GM18520 (cell line): ENCODE measurements around the gene TNFRSF4.
"Not testable (repeated sequence)": the region's sequence is repeated elsewhere in the genome, so short reads cannot be mapped to it uniquely, and the experiment has no call there.

Experiments used
- ATAC-seq: cut with Tn5 transposase; IDR thresholded peaks from one replicate; pipeline ENCODE4 v1.9.1; 2021; ENCODE audit not compliant: unreplicated experiment

TNFRSF4 gene

DNA sequence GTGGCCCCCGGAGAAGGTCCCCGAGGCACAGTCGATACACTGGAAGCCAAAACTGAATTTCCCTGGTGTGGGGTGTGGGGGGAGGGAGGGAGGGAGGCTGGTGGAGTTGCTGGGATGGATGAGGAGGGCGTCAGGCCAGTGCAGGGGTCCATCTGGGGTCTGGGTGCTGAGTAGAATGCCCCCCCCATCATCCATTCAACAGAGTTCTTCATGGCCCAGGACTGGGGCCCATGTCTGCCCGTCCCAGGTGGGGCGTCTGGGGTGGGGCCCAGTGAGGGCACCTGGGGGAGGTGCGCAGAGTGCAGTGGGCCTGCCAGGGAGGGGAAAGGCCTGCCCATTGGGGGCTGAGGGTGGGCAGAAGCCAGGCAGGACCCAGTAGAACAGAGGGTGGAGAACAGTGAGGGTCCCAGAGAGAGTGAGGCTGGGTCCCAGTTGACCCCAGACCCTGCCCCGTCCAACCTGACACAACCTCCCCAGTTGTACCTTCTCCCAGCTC lies 9.5 kb downstream of the TNFRSF4 start:
- no peak for ATAC-seq

DNA sequence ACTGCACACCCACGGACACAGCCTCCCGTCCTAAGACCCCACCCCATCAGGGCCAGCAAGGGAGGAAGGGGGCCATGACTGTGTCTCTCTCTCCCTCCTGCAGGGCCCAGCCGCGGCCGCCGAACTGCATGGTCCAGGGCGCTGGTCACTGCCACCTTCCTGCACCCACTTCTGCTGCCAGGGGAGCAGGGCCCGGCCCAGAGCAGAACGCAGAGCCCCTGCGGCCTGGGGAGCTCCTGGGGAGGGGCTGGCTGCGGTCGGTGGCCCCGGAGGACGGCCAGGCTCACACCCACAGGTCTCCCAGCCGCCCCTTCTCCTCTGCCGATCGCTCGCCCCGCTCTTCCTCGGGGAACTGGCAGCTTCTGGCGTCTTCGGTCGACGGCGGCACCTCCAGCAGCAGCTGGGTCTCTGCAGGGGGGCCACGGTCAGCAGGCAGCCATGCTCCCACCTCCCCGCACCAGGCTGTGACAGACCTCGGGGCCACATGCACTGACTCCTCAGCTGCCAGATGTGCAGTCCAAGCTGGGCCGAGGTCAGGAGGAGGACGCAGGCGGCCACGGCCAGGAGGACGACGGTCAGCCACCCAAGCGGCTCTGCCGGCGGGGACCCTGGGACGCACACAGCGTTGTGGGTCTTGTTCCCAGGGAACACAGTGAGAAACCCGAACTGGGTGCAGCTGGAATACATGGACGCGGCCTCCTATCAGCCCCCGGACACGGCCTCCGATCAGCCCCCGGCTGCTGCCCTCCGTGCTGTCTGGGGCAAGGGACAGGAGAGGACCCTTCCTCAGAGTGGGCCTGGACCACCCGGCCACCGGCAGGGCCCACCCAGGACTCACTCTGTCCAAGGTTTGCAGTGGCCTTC lies 10.2 kb downstream of the TNFRSF4 start:
- no peak for ATAC-seq

DNA sequence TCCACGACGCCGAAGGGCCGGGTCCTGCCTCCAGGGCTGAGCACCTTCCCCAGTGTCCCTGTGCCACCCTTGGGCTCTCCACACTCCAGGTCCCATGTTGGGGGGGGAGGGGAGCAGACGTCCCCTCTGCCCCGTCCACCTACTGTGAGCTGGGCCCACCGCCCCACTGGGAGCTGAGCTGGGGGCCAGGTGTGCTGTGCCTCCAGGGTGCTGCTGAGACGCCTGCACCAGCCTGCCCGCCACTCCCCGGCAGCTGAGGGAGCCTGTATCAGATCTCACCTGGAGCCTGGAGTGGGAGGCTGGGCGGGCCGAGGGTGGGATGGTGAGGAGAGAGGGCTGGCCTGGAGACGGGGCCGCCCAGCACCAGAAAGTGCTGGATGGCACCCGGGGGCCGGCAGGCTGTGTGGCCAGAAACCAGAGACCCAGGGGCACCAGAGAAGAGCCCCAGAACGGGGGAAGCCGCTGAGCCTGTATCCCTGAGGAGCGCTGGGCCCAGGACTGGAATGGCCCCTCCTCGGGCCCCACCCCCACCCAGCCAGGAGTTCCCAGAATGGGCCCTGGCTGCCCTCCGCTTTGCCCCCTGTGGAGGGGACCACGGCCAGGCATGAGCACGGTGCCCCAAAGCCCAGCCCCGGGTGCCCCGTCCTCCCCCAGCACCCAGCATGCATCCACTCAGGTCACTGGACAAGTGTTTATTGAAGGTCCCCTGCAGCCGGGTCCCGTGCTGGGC lies 11.0 kb downstream of the TNFRSF4 start:
- ATAC-seq, result no peak

DNA sequence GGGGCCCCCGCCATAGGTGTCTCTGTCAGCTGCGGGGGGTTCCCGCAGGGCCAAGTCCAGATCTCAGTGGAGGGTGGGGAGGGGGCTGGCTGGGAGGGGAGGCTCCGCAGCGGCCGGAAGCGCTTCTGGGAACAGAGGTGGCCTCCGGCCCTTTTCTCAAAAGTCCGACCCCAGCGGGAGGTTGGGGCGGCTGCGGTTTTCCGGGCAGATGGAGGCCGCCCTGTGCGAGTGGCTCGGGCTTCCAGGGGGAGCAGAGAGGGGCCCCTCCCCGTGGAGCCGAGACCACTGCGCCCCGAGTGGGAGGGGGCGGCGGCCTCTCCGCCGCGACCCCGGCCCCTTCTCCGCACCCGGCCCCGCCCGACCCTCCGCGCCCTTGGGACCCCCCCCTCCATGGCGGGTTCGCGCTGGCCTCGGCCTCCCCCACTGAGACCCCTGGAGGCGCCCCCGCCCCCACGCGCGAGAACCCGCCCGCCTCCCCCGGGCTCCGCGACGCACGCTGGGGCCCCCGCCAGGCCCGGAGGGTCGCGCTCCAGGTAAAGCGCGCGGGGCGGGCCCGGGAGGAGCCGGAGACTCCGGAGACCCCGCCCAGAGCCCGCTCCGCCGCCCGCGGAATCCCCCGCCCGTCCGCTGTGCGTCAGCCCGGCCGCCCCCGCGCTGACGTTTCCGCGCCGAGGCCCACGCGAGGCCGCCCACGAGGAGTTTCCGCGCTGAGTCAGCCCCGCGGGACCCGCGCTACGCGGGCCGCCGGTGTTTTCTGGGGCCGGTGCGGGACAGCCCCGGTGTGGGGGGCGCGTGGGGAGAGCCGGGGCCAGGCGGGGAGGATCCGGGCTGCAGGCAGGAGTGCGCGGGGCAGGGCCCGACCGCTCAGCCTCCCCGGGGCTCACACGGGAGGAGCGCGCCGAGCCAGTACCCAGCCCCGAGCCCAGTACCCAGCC lies 12.8 kb downstream of the TNFRSF4 start:
- peak; percentile 50 for ATAC-seq

DNA sequence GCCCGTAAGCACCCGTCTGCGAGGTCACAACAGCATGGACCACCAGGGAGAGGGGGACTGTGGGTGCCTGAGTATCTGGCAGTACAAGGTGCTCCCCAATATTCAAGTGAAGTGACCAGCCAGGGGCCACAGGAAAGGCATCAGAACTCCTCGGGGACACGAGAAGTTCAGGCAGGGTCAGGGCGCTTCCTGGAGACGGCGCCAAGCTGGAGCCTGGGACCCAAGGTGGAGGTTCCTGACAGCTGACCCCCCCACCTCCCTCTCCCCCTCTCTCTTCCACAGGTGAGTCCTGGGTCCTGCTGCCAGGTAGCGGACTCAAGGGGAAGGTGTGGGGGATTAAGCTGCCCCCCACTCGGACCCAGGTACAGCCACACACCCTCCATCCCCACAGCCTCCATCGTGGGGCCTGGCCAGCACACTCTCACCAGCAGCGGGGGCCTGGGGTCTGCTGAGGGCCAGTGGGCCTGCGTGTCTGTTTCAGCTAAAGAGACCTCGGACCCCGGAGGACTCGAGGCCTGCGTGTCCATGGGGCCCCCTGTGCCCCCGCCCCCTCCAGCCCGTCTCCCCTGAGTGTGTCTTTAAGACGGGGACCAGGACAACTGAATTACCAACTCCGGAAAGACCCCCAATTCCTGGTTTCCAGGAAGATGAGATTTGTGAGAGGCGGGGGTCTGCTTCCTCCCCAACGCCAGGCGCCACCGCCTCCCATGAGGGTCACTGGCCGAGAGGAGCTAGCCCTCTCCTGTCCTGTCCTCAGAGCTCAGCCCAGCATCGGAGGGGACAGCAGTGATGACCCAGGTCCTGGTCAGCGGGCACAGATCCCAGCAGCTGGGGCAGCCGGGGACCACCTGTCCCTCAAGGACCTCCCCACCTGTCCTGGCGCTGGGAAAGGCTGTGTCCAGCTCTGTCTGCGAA lies 13.7 kb downstream of the TNFRSF4 start:
- no peak for ATAC-seq

DNA sequence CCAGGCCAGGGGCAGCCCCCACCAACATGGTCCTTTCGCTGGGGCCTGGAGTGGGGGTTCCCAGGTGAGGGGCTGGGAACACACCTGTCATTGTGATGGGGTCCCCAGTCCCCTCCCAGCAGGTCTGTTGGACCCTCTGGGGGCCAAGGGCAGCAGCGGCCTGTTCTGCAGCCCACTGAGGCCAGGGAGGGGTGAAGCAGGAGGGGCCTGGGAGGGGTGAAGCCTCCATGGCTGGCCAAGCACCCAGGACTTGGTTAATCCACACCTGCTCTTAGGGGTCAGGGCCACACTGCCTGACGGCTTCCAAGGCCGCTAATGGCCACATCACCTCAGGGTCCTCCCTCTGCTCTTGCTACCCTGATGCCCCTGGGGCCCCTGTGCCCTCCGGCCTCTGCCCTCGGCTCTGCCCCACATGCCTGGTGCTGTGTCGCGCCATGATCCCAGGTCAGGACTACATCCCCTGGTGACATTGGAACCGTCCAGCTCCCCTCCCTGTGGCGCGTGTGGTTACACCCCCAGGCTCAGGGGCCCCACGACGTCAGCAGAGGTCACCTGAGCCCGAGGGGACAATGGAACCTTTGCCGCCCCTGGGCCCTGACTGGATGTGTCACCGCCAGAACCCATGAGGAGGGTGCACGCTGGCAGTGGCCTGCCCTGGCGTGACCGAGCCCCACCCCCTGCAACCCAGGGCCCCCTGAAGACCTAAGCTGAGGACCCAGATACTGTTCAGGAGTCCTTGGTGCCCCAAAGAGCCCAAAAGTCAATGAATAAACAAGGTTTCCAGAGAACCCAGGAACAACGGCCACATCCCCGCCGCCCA lies 14.6 kb downstream of the TNFRSF4 start:
- ATAC-seq, result no peak

DNA sequence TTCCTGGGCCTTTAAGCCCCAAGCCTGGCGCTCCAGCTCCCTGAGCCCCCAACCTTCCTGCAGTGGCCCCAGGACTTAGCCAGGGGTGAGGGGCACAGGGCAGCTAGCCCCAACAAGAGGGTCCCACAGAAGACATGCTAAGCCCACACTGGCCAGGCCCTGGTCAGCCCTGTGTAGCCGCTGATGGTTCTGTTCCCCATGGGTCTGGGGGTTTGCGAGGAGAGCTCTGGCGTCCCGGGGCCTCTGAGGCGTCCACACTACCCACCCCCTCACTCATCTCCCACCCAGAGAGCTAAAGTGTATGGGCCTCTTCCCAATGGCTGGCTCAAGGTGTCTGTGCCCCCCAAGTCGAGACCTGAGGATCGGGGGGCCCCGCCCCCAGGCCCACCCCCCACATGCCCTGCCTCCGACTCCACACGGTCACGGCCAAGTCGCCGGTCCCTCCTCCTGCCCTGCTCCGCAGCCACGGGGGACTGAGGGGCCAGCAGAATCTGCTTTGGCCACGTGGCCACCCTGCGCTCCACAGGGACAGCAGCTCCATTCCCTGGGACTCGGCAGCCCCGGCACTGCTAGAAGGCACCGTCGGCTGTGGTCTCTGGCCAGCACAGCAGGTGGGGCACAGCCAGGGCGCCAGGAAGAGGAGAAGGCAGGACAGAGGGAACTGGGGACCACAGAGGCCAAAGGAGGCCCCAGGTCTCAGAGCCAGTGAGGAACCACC lies 15.4 kb downstream of the TNFRSF4 start:
- no peak for ATAC-seq

DNA sequence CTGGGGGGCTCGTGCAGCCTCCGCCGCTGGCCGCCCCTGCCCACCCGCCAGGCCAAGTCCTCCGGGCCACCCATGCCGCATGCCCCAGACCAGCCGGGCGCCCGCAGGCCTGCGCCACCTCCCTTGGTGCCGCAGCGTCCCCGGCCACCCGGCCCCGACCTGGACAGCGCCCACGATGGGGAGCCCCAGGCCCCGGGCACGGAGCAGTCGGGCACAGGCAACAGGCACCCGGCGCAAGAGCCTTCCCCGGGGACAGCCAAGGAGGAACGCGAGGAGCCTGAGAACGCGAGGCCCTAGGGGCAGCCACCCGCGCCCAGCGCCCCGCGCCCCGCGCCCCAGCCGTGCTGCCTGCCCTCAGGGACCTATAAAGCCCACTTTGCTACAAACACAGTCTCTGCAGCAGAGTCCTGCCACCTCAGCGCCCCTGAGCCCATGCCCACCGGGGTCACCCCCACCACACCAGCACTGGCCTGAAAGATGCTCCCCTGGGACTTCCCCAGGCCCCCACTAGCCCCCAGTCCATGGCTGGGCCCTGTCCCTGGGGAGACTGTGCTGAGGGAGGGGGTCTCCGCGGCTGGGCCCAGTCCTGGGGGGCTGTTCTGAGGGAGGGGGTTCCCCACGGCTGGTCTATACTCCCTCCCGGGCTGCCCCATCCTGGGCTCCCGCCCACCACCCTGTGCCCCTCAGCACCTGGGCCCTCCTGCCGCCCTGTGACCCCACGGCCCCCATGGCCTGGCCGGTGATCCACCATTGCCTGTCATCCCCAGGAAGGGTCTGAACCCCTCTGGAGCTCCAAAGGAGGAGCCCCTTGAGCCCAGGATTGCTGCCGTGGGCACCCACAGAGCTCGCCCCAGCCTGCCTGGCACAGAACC lies 16.2 kb downstream of the TNFRSF4 start:
- no peak for ATAC-seq

DNA sequence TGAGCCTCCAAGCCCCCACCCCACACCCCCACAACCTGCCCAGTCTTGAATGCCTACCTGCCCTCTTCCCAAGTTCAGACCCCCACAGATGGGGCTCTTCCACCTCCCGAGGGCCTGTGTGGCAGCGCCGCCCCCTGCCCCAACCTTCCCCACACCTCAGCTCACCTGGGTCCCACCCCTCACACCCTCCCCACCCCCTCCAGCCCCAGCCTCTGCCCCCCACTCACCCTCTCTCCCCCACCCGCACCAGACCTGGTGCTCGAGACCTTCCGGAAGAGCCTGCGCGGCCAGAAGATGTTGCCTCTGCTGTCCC lies 16.8 kb downstream of the TNFRSF4 start:
- ATAC-seq, result no peak

DNA sequence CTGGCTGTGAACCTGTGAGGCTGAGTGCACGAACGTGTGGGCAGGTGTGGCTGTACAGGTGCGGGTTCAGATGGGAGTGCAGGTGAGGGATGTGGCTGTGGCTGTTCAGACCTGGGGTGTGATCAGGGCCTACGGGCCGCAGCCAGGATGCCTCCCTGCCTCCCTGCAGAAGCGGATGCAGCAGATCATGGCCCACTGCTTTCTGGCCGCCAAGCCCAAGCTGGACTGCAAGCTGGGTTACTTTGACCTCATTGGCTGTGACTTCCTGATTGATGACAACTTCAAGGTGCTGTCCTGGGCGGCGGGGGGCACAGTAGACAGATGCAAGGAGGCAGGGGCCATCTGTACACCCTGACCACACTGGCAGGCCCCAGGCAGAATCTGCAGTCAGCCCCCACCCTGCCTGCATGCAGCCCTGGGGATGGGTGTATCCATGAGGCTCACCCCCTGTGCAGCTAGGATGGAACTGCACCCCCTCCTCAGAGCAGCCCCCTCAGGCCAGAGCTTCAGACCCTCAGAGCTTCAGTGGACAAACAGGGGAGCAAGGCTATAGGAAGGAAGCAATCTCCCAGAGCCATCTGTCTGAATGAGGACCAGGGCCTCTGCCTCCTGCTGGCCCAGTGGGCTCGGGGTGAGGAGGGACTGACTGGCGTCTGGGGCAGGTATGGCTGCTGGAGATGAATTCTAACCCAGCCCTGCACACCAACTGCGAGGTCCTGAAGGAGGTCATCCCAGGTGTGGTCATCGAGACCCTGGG lies 17.3 kb downstream of the TNFRSF4 start:
- no peak for ATAC-seq

DNA sequence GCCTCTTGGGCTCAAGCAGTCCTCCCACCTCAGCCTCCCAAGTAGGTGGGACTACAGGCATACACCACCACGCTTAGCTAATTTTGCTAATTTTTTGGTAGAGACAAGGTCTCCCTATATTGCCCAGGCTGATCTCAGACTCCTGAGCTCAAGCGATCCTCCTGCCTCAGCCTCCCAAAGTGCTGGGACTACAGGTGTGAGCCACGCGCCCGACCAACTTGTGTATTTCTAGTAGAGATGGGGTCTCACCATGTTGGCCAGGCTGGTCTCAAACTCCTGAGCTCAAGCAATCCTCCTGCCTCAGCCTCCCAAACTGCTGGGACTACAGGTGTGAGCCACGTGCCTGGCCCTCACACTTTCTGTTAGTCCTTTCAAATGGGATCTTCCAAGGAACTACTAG lies 18.2 kb downstream of the TNFRSF4 start:
- ATAC-seq, result not testable (repeated sequence)

DNA sequence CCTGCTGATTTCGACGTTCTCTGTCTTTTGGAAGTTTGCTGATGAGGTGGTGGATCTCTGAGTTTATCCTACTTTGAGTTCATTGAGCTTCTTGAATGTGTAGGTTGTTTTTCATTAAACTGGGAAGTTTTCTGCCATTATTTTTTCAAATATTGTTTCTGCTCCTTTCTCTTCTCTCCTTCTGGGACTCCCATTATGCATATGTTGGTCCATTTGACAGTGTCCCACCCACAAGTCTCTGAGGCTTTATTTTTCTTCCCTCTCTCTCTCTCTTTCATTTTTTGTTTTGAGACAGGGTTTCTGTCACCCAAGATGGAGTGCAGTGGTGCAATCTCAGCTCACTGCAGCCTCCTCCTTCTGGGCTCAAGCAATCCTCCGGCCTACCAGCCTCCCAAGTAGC lies 19.2 kb downstream of the TNFRSF4 start:
- ATAC-seq, result no peak

DNA sequence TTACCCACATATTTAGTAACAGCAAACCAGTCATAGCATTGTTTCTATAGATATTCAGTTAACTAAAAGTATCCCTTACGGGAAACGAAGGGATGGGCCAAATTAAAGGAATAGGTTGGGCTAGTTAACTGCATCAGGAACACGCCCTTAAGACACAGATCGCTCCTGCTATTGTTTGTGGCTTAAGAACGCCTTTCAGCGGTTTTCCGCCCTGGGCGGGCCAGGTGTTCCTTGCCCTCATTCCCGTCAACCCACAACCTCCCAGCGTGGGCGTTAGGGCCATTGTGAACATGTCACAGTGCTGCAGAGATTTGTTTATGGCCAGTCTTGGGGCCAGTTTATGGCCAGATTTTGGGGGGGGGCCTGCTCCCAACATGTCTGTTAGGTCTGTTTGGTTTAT lies 22.2 kb downstream of the TNFRSF4 start:
- ATAC-seq, result no peak

DNA sequence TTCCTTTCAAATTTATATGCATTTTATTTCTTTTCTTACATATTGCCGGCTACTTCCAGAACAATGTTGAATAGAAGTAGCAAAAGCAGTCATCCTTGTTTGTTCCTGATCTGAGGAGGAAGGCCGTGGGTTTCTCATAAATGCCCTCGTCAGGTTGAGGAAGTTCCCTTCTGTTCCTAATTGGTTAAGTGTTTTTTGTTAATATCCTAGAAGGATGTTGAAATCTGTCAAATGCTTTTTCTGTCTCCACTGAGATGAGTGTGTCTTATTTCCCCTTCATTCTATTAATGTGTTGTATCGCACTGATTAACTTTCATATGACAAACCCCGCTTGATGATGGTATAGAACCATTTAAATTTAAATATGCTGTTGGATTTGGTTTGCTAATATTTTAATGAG lies 24.8 kb downstream of the TNFRSF4 start:
- no peak for ATAC-seq

DNA sequence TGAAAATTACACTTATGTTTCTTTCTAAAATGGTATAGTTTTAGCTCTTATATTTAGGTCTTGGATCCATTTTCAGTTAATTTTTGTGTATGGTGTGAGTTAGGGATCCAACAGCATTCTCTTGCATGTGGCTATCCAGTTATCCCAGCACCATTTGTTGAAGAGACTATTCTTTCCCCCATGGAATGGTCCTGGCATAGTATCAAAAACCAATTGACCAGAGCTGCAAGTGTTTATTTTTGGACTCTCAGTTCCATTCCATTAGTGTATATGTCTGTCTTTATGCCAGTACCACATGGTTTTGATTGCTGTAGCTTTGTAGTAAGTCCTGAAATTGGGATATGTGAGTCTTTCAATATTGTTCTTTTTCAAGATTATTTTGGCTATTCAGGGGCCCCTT lies 26.0 kb downstream of the TNFRSF4 start:
- no peak for ATAC-seq

DNA sequence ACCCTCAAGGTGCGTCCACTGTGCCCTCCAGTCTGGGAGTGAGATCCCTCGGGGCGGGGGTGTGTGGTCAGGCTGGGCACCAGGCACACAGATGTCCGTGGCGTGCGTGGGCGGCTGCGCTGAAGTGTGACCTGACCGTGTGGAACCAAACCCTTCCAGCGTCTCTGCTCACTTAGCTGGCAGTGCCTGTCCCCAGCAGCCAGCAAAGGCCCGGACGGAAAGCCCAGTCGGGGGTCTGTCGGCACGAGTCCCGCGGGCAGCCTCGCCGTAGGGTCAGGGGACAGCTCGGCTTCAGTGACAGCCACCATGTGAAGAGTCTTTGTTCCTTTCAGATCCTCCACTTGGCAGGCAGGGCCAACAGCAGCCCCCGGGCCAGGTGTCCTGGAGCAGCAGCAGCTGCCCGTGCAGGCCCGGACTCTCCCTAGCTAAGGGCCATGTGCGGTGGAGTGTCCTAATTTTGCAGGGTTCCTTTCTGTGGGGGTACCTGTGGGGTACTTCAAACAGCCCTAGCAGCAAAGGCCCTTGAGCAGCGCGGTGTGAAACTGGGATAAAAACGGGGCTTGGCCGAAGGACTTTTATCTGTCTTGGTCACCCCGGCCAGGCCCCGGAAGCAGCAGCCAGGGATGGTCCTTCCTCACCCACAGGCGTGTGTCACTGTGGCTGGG lies 28.7 kb downstream of the TNFRSF4 start:
- no peak for ATAC-seq
